ENCODE results near the gene TPK1. TPM values are rescaled to one million over a fixed set of nuclear protein-coding genes. Genes with fewer than 3 reads are reported as not detected.
"Not testable (repeated sequence)": the region's sequence is repeated elsewhere in the genome, so short reads cannot be mapped to it uniquely, and the experiment has no call there.

TPK1 gene
- polyA plus RNA-seq, 2 donors: 0.63 to 1.8 TPM

GRCh38 chr7:144812379-144813283 lies 23.2 kb downstream of the TPK1 start:
- Histone ChIP-seq H3K4me1 (ENCODE audit: control insufficient read depth in 2 of 2, insufficient read depth in 2 of 2, low read length in 1 of 2) (no peaks in the 10 kb centered on the region), H3K9me3 (ENCODE audit: control insufficient read depth in 2 of 2, insufficient read depth in 1 of 2, low read depth in 1 of 2, low read length in 1 of 2) (no peaks in the 10 kb centered on the region), H3K27ac (ENCODE audit: low read depth in 2 of 2, low read length in 1 of 2) (no peak overlapping the region), H3K4me3 (ENCODE audit: low read depth in 1 of 2, low read length in 2 of 2) (no peak overlapping the region), H3K36me3 (ENCODE audit: control insufficient read depth in 2 of 2, insufficient read depth in 2 of 2, low read length in 1 of 2) (no peaks in the 10 kb centered on the region), H3K27me3 (ENCODE audit: control insufficient read depth in 1 of 2, insufficient read depth in 2 of 2, low read length in 2 of 2) (no peaks in the 10 kb centered on the region)
- 67 to 71% methylated on average over 5 of the region's 5 CpGs for WGBS, 2 donors

- Histone ChIP-seq H3K4me3 (ENCODE audit: low read depth in 1 of 2, low read length in 2 of 2) (no peak overlapping the region), H3K4me1 (ENCODE audit: control insufficient read depth in 2 of 2, insufficient read depth in 2 of 2, low read length in 1 of 2) (no peaks in the 10 kb centered on the region), H3K36me3 (ENCODE audit: control insufficient read depth in 2 of 2, insufficient read depth in 2 of 2, low read length in 1 of 2) (no peaks in the 10 kb centered on the region), H3K9me3 (ENCODE audit: control insufficient read depth in 2 of 2, insufficient read depth in 1 of 2, low read depth in 1 of 2, low read length in 1 of 2) (no peaks in the 10 kb centered on the region), H3K27ac (ENCODE audit: low read depth in 2 of 2, low read length in 1 of 2) (no peak overlapping the region), H3K27me3 (ENCODE audit: control insufficient read depth in 1 of 2, insufficient read depth in 2 of 2, low read length in 2 of 2) (no peaks in the 10 kb centered on the region)
- 84 to 87% methylated on average over 5 of the region's 5 CpGs for WGBS, 2 donors
Observed at GRCh38 chr7:144805627-144806239, 30.1 kb downstream of the TPK1 start.

- H3K9me3 ChIP-seq (ENCODE audit: control insufficient read depth in 2 of 2, insufficient read depth in 1 of 2, low read depth in 1 of 2, low read length in 1 of 2); H3K36me3 ChIP-seq (ENCODE audit: control insufficient read depth in 2 of 2, insufficient read depth in 2 of 2, low read length in 1 of 2); H3K4me1 ChIP-seq (ENCODE audit: control insufficient read depth in 2 of 2, insufficient read depth in 2 of 2, low read length in 1 of 2); H3K27ac ChIP-seq (ENCODE audit: low read depth in 2 of 2, low read length in 1 of 2); H3K4me3 ChIP-seq (ENCODE audit: low read depth in 1 of 2, low read length in 2 of 2); H3K27me3 ChIP-seq (ENCODE audit: control insufficient read depth in 1 of 2, insufficient read depth in 2 of 2, low read length in 2 of 2): not testable (repeated sequence)
- 74 to 80% methylated on average over 4 of the region's 4 CpGs for WGBS, 2 donors
Observed at GRCh38 chr7:144800678-144801436, 35.0 kb downstream of the TPK1 start.

- 94 to 98% methylated on average over 5 of the region's 5 CpGs for WGBS, 2 donors
- no peak overlapping the region for H3K27ac ChIP-seq (ENCODE audit: low read depth in 2 of 2, low read length in 1 of 2)
- no peaks in the 10 kb centered on the region for H3K36me3 ChIP-seq (ENCODE audit: control insufficient read depth in 2 of 2, insufficient read depth in 2 of 2, low read length in 1 of 2)
- H3K27me3 ChIP-seq (ENCODE audit: control insufficient read depth in 1 of 2, insufficient read depth in 2 of 2, low read length in 2 of 2): no peaks in the 10 kb centered on the region
- peaks cover 0 to 2% of the 10 kb centered on the region in 2 donors for H3K9me3 ChIP-seq (ENCODE audit: control insufficient read depth in 2 of 2, insufficient read depth in 1 of 2, low read depth in 1 of 2, low read length in 1 of 2)
- no peaks in the 10 kb centered on the region for H3K4me1 ChIP-seq (ENCODE audit: control insufficient read depth in 2 of 2, insufficient read depth in 2 of 2, low read length in 1 of 2)
- H3K4me3 ChIP-seq (ENCODE audit: low read depth in 1 of 2, low read length in 2 of 2): no peak overlapping the region
Observed at GRCh38 chr7:144796919-144797318, 38.9 kb downstream of the TPK1 start.

GRCh38 chr7:144792050-144792449 lies 43.8 kb downstream of the TPK1 start:
- peaks cover 0 to 2% of the 10 kb centered on the region in 2 donors for H3K4me1 ChIP-seq (ENCODE audit: control insufficient read depth in 2 of 2, insufficient read depth in 2 of 2, low read length in 1 of 2)
- no peaks in the 10 kb centered on the region for H3K36me3 ChIP-seq (ENCODE audit: control insufficient read depth in 2 of 2, insufficient read depth in 2 of 2, low read length in 1 of 2)
- H3K27me3 ChIP-seq (ENCODE audit: control insufficient read depth in 1 of 2, insufficient read depth in 2 of 2, low read length in 2 of 2): no peaks in the 10 kb centered on the region
- H3K27ac ChIP-seq (ENCODE audit: low read depth in 2 of 2, low read length in 1 of 2): no peak overlapping the region
- WGBS, 2 donors: 56 to 83% methylated on average over 3 of the region's 3 CpGs
- peaks cover 0 to 2% of the 10 kb centered on the region in 2 donors for H3K9me3 ChIP-seq (ENCODE audit: control insufficient read depth in 2 of 2, insufficient read depth in 1 of 2, low read depth in 1 of 2, low read length in 1 of 2)
- H3K4me3 ChIP-seq (ENCODE audit: low read depth in 1 of 2, low read length in 2 of 2): no peak overlapping the region

- 65 to 66% methylated on average over 2 of the region's 2 CpGs for WGBS, 2 donors
- Histone ChIP-seq H3K27ac (ENCODE audit: low read depth in 2 of 2, low read length in 1 of 2) (no peak overlapping the region), H3K4me1 (ENCODE audit: control insufficient read depth in 2 of 2, insufficient read depth in 2 of 2, low read length in 1 of 2) (peaks cover 0 to 2% of the 10 kb centered on the region in 2 donors), H3K27me3 (ENCODE audit: control insufficient read depth in 1 of 2, insufficient read depth in 2 of 2, low read length in 2 of 2) (no peaks in the 10 kb centered on the region), H3K4me3 (ENCODE audit: low read depth in 1 of 2, low read length in 2 of 2) (no peak overlapping the region), H3K36me3 (ENCODE audit: control insufficient read depth in 2 of 2, insufficient read depth in 2 of 2, low read length in 1 of 2) (no peaks in the 10 kb centered on the region), H3K9me3 (ENCODE audit: control insufficient read depth in 2 of 2, insufficient read depth in 1 of 2, low read depth in 1 of 2, low read length in 1 of 2) (peaks cover 0 to 2% of the 10 kb centered on the region in 2 donors)
Observed at GRCh38 chr7:144791488-144791887, 44.4 kb downstream of the TPK1 start.

GRCh38 chr7:144787127-144787526 lies 48.7 kb downstream of the TPK1 start:
- no peak overlapping the region for H3K27ac ChIP-seq (ENCODE audit: low read depth in 2 of 2, low read length in 1 of 2)
- no peaks in the 10 kb centered on the region for H3K36me3 ChIP-seq (ENCODE audit: control insufficient read depth in 2 of 2, insufficient read depth in 2 of 2, low read length in 1 of 2)
- no peaks in the 10 kb centered on the region for H3K27me3 ChIP-seq (ENCODE audit: control insufficient read depth in 1 of 2, insufficient read depth in 2 of 2, low read length in 2 of 2)
- H3K4me1 ChIP-seq (ENCODE audit: control insufficient read depth in 2 of 2, insufficient read depth in 2 of 2, low read length in 1 of 2): peaks cover 0 to 2% of the 10 kb centered on the region in 2 donors
- H3K9me3 ChIP-seq (ENCODE audit: control insufficient read depth in 2 of 2, insufficient read depth in 1 of 2, low read depth in 1 of 2, low read length in 1 of 2): no peaks in the 10 kb centered on the region
- no peak overlapping the region for H3K4me3 ChIP-seq (ENCODE audit: low read depth in 1 of 2, low read length in 2 of 2)
- WGBS, 2 donors: 91 to 97% methylated on average over 2 of the region's 2 CpGs

- Histone ChIP-seq H3K4me3 (ENCODE audit: low read depth in 1 of 2, low read length in 2 of 2) (no peak overlapping the region), H3K36me3 (ENCODE audit: control insufficient read depth in 2 of 2, insufficient read depth in 2 of 2, low read length in 1 of 2) (no peaks in the 10 kb centered on the region), H3K9me3 (ENCODE audit: control insufficient read depth in 2 of 2, insufficient read depth in 1 of 2, low read depth in 1 of 2, low read length in 1 of 2) (no peaks in the 10 kb centered on the region), H3K4me1 (ENCODE audit: control insufficient read depth in 2 of 2, insufficient read depth in 2 of 2, low read length in 1 of 2) (peaks cover 0 to 2% of the 10 kb centered on the region in 2 donors), H3K27me3 (ENCODE audit: control insufficient read depth in 1 of 2, insufficient read depth in 2 of 2, low read length in 2 of 2) (no peaks in the 10 kb centered on the region), H3K27ac (ENCODE audit: low read depth in 2 of 2, low read length in 1 of 2) (no peak overlapping the region)
- WGBS, 2 donors: 81 to 88% methylated on average over 2 of the region's 2 CpGs
Observed at GRCh38 chr7:144786522-144786921, 49.3 kb downstream of the TPK1 start.

GRCh38 chr7:144786079-144786478 lies 49.8 kb downstream of the TPK1 start:
- Histone ChIP-seq H3K9me3 (ENCODE audit: control insufficient read depth in 2 of 2, insufficient read depth in 1 of 2, low read depth in 1 of 2, low read length in 1 of 2) (no peaks in the 10 kb centered on the region), H3K27ac (ENCODE audit: low read depth in 2 of 2, low read length in 1 of 2) (no peak overlapping the region), H3K4me3 (ENCODE audit: low read depth in 1 of 2, low read length in 2 of 2) (no peak overlapping the region), H3K4me1 (ENCODE audit: control insufficient read depth in 2 of 2, insufficient read depth in 2 of 2, low read length in 1 of 2) (peaks cover 0 to 2% of the 10 kb centered on the region in 2 donors), H3K36me3 (ENCODE audit: control insufficient read depth in 2 of 2, insufficient read depth in 2 of 2, low read length in 1 of 2) (no peaks in the 10 kb centered on the region), H3K27me3 (ENCODE audit: control insufficient read depth in 1 of 2, insufficient read depth in 2 of 2, low read length in 2 of 2) (no peaks in the 10 kb centered on the region)
- WGBS, 2 donors: 76 to 79% methylated on average over 1 of the region's 1 CpG
